Measurements from ENCODE around the gene SKOR2.

Gene SKOR2

DNA sequence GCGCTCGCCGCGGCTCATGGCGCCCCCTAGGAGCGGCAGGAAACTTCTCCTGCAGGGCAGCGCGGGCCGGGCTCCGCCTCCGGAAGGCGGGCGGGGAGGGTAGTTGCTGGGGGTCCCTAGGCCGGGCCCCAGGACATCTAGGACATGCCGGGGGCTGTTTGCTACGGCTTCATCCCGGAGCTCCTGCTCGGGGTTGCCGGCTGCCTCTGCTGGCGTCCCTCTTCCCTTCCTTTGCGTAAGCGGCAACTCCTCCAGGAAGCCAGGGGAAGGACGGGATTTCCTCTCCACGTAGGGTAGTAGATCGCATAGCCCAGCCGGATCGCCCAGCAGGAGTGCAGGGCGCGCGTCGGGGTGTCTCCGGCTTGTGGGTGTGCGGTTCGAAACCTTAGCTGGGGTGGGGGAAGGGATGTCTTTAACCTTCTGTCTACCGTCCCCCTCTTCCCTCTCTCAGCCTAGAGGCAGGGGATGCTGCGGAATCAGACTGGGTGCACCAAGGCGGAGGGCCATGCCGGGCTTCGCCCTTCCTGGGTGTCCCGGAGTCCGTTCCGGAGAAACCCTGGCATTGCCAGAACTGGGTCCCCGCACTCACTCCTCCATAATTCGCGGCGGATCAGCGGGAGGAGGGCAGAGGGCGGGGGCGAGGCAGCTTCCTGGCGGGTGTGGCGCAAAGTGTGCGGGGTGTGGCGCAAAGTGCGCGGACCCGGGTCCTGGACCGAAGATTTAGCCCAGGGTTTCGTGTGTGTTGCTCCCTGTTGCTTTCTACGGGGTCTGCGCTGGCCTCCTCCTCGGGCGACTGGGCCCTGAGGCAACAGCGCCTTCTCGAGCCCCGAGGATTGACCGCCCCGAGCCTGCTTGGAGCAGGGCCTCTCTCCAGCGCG lies 12.2 kb upstream of the SKOR2 start:
- TF ChIP-seq, protein P1, sequence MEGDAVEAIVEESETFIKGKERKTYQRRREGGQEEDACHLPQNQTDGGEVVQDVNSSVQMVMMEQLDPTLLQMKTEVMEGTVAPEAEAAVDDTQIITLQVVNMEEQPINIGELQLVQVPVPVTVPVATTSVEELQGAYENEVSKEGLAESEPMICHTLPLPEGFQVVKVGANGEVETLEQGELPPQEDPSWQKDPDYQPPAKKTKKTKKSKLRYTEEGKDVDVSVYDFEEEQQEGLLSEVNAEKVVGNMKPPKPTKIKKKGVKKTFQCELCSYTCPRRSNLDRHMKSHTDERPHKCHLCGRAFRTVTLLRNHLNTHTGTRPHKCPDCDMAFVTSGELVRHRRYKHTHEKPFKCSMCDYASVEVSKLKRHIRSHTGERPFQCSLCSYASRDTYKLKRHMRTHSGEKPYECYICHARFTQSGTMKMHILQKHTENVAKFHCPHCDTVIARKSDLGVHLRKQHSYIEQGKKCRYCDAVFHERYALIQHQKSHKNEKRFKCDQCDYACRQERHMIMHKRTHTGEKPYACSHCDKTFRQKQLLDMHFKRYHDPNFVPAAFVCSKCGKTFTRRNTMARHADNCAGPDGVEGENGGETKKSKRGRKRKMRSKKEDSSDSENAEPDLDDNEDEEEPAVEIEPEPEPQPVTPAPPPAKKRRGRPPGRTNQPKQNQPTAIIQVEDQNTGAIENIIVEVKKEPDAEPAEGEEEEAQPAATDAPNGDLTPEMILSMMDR (IDR thresholded peaks at IDR 0.05; ENCODE audit: poor library complexity, severe bottlenecking), result no peak
- Histone ChIP-seq H3K4me3 (ENCODE audit: severe bottlenecking) (no peak overlapping the region), H3K27ac (ENCODE audit: poor library complexity, severe bottlenecking) (no peak overlapping the region), H3K36me3 (ENCODE audit: low read depth) (no peaks in the 10 kb centered on the region), H3K9me3 (ENCODE audit: severe bottlenecking) (no peaks in the 10 kb centered on the region), H3K27me3 (ENCODE audit: insufficient read depth, poor library complexity, severe bottlenecking) (peaks cover 73% of the 10 kb centered on the region), H3K4me1 (ENCODE audit: insufficient read depth, poor library complexity, severe bottlenecking) (no peaks in the 10 kb centered on the region)
- no peak for ATAC-seq (ENCODE audit: low read depth)
- no peak for DNase-seq (ENCODE audit: low spot score)

GRCh38 chr18:47263150-47263429 lies 11.6 kb upstream of the SKOR2 start:
- Histone ChIP-seq H3K4me3 (ENCODE audit: severe bottlenecking) (no peak overlapping the region), H3K9me3 (ENCODE audit: severe bottlenecking) (no peaks in the 10 kb centered on the region), H3K27me3 (ENCODE audit: insufficient read depth, poor library complexity, severe bottlenecking) (peaks cover 79% of the 10 kb centered on the region), H3K36me3 (ENCODE audit: low read depth) (no peaks in the 10 kb centered on the region), H3K27ac (ENCODE audit: poor library complexity, severe bottlenecking) (no peak overlapping the region), H3K4me1 (ENCODE audit: insufficient read depth, poor library complexity, severe bottlenecking) (no peaks in the 10 kb centered on the region)
- ATAC-seq (ENCODE audit: low read depth) (no peak), DNase-seq (ENCODE audit: low spot score) (no peak)
- TF ChIP-seq, protein P1 (IDR thresholded peaks at IDR 0.05; ENCODE audit: poor library complexity, severe bottlenecking), result no peak

GRCh38 chr18:47262301-47263149 lies 11.1 kb upstream of the SKOR2 start:
- Histone ChIP-seq H3K4me1 (ENCODE audit: insufficient read depth, poor library complexity, severe bottlenecking) (no peaks in the 10 kb centered on the region), H3K27me3 (ENCODE audit: insufficient read depth, poor library complexity, severe bottlenecking) (peaks cover 81% of the 10 kb centered on the region), H3K9me3 (ENCODE audit: severe bottlenecking) (no peaks in the 10 kb centered on the region), H3K36me3 (ENCODE audit: low read depth) (no peaks in the 10 kb centered on the region), H3K27ac (ENCODE audit: poor library complexity, severe bottlenecking) (no peak overlapping the region), H3K4me3 (ENCODE audit: severe bottlenecking) (no peak overlapping the region)
- no peak for ATAC-seq (ENCODE audit: low read depth)
- TF ChIP-seq, protein P1 (IDR thresholded peaks at IDR 0.05; ENCODE audit: poor library complexity, severe bottlenecking), result no peak
- DNase-seq (ENCODE audit: low spot score), result no peak

- no peak overlapping the region for H3K4me3 ChIP-seq (ENCODE audit: severe bottlenecking)
- H3K4me1 ChIP-seq (ENCODE audit: insufficient read depth, poor library complexity, severe bottlenecking), result no peaks in the 10 kb centered on the region
- no peak for DNase-seq (ENCODE audit: low spot score)
- no peaks in the 10 kb centered on the region for H3K9me3 ChIP-seq (ENCODE audit: severe bottlenecking)
- peaks cover 77% of the 10 kb centered on the region for H3K27me3 ChIP-seq (ENCODE audit: insufficient read depth, poor library complexity, severe bottlenecking)
- TF ChIP-seq, protein P1 (IDR thresholded peaks at IDR 0.05; ENCODE audit: poor library complexity, severe bottlenecking), result no peak
- H3K27ac ChIP-seq (ENCODE audit: poor library complexity, severe bottlenecking), result no peak overlapping the region
- ATAC-seq (ENCODE audit: low read depth), result no peak
- H3K36me3 ChIP-seq (ENCODE audit: low read depth), result no peaks in the 10 kb centered on the region
These were observed 10.4 kb upstream of the SKOR2 start for GRCh38 chr18:47261902-47262300.
